NCI-H69 (cell line): ENCODE results near the gene RMND5A.
"Not testable (repeated sequence)": the region's sequence is repeated elsewhere in the genome, so short reads cannot be mapped to it uniquely, and the experiment has no call there.

Source experiments
- DNase-seq: peaks from one replicate; lab custom pipeline; 2025; lab: John Stamatoyannopoulos, UW

Gene RMND5A, protein sequence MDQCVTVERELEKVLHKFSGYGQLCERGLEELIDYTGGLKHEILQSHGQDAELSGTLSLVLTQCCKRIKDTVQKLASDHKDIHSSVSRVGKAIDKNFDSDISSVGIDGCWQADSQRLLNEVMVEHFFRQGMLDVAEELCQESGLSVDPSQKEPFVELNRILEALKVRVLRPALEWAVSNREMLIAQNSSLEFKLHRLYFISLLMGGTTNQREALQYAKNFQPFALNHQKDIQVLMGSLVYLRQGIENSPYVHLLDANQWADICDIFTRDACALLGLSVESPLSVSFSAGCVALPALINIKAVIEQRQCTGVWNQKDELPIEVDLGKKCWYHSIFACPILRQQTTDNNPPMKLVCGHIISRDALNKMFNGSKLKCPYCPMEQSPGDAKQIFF

DNA sequence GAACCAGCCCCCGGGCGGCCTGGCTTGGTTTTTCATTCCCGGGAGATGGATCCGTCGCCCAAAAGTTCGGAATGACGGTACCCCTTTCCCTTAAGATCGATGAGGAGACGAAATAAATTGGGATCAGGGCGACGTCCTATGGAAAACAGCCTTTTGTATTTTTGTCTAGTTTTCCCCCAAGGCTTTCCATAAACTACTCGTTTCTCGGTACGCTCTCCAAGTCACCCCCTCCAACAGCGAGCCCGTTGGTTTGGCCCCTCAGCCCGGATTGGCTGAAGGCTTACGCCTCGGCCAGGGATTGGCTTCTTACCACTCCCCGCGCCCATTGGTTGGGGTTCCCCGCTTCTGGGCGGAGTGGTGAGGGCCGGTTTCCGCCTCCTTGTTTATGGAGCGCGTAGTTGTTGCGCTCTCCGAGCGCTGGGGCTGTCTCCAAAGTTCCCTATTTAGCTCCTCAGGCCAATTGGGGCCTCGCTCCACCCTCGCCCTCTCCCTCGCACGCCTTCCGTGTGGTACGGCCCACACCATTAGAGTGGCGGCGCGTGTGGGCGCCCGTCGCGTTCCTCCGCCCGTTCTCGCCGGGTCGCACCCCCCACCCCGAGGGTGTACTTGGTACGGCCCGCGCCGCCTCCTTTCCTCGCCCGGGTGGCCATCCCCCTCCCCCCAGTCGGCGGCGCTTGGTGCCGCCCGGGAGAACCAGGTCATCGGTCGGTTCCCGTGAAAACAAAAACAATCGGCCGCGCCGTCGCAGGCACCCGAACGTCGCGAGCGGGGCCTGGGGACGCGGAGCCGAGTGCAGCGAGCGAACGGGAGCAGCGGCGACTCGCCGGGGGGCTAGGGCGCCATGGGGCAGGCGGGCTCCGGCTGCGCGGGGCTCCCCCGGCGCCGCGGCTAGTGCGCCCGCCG, at the start of gene RMND5A:
Gene RMND5A (plus strand): TSS at position 655 of the 903 bp plus-strand sequence. CDS start 377 bp downstream, outside the sequence.
- DNase-seq = peak; percentile 93

- DNase-seq = no peak
These were observed 48.6 kb upstream of the RMND5A start for GRCh38 chr2:86671337-86671981.

GRCh38 chr2:86672027-86672545, 48.0 kb upstream of the RMND5A start:
- no peak for DNase-seq

- no peak for DNase-seq
These were observed 47.1 kb upstream of the RMND5A start for GRCh38 chr2:86673011-86673410.

GRCh38 chr2:86673986-86674670, 46.0 kb upstream of the RMND5A start:
- no peak for DNase-seq

DNA sequence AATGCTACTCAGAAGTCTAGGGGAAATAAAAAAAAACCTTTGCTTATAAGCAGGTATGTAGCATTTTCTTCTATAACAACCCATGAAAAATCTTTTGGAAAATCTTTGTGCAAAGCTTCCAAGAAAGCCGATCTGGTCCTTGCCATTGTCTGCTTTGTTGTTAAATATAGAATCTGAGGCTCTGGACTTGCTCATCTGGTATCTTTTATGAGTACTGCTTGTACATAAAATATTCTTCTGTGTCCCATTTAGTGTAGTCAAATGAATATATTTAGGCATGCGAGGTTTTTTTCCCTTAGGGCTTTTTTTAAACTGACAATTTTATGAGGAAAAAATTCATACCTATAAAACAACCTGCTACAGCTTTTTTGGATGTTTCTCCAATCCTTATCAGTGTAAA, 45.0 kb upstream of the RMND5A start:
- no peak for DNase-seq

GRCh38 chr2:86675511-86676015, 44.5 kb upstream of the RMND5A start:
- DNase-seq = peak; percentile 45

DNA sequence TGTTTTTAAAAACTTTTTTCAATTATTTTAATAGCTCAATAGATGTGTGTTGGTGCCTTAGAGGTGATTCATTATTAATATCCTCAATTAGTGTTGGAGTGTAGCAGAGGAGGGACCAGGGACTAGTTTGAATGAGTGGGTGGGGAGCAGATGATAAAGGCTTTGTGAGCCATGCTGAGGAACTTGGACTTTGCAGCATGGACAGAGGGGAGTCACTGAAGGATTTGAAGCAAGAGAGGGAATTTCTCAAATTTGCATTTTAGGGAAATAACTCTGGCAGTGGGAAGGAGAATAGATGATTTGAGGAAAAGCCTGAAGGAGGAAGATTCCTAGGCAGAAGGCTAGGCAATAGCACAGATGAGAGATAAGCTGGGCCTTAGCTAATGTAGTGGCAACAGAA, 42.3 kb upstream of the RMND5A start:
- no peak for DNase-seq

- DNase-seq = no peak
These were observed 41.1 kb upstream of the RMND5A start for GRCh38 chr2:86679036-86679435.

DNA sequence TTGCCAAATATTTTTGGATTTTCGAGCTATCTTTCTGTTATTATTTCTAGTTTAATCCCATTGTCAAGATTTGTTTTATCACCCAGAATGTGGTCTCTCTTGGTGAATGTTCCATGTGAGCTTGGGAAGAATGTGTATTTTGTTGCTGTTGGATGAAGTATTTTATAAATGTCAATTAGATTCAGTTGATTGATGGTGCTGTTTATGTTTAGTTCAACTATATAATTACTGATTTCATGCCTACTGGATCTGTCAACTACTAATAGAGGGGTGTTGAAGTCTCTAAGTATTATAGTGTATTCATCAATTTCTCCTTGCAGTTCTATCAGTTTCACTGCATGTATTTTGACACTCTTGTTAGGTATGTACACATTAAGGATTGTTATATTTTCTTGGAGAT, 34.7 kb upstream of the RMND5A start:
- DNase-seq = no peak

GRCh38 chr2:86686460-86686859, 33.6 kb upstream of the RMND5A start:
- no peak for DNase-seq

DNA sequence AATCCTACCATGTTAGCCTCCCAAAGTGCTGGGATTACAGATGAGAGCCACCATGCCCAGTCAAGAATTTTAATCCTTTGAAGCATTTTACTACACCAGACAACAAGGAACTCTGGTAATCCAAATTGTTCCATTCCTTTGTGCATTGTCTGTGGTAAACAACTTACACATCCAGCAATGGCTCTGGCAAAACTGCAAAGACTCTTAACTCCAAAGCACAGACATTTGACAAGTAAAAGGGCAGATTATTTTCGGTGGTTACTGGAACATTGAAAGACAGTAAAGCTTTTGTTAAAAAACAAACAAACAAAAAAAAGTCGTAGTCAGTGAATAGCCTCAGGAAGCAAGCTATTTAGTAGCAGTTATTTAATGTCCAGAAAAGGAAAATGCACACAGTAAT, 33.2 kb upstream of the RMND5A start:
- DNase-seq = no peak

DNA sequence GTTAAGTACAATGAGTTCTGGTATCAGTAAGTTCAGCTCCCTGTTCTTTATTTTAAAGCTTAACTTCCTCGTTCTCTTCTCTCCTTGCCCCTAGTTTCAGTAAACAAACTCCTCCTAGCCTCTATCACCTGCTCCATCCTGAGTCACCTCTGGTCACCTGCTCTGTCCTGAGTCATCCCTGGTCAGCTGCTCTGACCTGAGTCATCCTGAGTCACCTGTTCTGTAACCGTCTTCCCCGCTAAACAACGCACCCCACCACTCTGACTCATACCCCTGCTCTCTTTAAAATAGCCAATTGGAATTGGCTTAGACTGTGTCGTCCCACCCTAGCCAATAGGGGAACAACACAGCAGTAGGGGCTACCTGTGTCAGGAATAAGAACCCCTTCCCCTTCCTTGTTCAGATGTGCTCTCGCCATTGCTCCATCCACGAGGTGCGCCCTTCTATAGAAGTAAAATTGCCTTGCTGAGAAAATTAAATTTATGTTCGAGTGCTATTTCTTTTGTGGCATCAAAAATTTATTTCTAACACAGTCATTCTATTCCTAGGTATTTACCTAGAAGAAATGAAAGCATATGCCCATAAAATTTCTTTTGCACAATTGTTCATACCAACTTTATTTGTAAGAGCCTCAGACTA, 24.9 kb upstream of the RMND5A start:
- DNase-seq = no peak

GRCh38 chr2:86697551-86698104, 22.5 kb upstream of the RMND5A start:
- DNase-seq = no peak

DNA sequence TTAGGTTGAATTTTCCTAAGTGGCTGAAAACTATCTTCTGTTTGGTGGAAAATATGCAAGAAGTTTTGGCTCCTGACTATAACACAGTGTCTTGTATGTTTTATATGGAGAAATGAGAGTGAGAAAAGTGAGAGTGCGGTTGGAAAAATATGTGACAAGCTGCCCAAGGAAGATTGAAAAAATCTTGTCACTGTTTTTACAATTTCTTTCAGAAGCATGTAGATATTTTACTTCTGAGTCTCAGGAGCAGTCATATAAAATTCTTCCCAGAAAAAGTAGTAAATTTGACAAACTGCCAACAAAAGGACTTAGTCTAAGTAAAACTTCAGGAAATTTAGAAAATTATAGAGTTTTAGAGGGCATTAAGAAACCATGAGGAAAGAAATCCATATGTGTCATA, 19.4 kb upstream of the RMND5A start:
- no peak for DNase-seq

DNA sequence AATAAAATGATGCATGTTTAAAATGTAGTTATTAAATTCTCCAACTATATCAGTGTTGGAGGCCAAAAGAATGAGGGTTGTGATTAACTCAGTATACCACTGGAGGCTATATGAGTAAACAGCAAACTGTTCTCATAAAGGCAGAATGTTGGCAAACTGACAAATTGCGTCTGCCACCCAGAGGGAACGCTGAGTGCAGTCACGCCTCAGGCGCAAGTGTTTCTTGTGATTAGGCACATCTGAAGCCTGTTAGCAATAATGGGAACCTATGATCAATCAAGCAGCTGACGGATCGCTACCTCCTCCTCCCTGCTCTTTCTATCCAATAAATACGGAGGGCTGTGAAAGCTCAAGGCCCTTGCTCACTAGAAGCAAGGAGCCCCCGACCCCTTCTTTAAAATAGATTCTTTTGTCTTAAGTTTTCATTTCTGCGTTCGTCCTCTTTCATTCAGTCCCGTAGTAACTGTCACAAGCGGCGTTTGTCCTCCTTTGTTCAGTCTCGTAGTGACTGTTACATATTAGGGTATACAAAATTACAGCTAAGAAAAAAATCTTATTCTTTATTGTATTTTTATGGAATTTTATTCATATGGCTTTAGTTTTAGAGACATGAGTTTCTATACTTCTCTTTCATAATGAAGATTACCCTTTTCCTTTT, 16.3 kb upstream of the RMND5A start:
- DNase-seq = peak; percentile 93

- peak; percentile 77 for DNase-seq
These were observed 15.6 kb upstream of the RMND5A start for GRCh38 chr2:86704459-86704971.

DNA sequence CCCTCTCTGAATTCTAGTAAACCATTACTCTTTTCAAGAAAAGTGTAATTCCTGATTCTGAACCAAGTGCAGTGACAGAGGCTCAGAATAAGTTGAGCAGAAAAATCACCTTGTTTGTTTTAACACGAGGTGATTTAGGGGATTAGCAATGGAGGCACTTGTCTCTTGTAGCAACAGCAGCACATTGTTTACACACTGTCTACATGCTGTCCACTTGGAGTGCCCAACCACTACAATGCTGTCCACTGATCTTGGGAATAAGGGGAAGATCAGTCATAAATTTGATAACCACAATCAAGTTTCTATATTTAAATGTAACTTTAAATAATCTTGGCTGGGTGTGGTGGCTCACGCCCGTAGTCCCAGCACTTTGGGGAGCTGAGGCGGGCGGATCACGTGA, 13.9 kb upstream of the RMND5A start:
- no peak for DNase-seq

DNA sequence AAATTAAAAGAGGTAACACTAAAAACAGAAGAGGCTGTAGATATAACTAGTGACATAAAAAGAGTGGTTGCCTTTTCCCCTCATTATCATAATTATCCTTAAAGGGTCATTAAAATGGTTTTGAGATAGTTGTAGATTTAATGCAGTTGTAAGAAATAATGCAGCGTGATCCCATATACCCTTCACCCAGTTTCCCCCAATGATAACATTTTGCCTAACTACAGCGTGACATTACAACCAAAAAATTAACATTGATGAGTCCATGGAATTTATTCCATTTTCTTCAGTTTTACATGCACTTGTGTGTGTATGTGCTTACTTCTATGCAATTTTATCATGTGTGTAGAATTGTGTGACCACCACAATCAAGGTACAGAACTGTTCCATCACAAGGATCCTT, 13.2 kb upstream of the RMND5A start:
- no peak for DNase-seq

DNA sequence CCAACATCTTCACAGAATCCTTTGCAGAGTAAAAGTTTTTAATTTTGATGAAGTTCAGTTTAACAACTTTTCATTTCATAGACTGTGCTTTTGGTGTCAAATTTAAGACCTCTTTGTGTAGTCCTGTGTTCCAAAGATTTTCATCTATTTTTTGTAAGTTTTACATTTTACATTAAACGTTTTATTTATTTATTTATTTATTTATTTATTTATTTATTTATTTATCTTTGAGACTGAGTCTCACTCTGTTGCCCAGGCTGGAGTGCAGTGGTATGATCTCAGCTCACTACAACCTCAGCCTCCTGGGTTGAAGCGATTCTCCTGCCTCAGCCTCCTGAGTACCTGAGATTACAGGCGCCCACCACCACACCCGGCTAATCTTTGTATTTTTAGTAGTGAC, 12.0 kb upstream of the RMND5A start:
- DNase-seq = not testable (repeated sequence)
